OCI-M1 (cell line): ENCODE results near the gene CALCA.
"Not testable (repeated sequence)": the region's sequence is repeated elsewhere in the genome, so short reads cannot be mapped to it uniquely, and the experiment has no call there.

Source experiments
- DNase-seq: peaks from one replicate; lab custom pipeline; 2025; lab: John Stamatoyannopoulos, UW

CALCA gene, protein sequence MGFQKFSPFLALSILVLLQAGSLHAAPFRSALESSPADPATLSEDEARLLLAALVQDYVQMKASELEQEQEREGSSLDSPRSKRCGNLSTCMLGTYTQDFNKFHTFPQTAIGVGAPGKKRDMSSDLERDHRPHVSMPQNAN

DNA sequence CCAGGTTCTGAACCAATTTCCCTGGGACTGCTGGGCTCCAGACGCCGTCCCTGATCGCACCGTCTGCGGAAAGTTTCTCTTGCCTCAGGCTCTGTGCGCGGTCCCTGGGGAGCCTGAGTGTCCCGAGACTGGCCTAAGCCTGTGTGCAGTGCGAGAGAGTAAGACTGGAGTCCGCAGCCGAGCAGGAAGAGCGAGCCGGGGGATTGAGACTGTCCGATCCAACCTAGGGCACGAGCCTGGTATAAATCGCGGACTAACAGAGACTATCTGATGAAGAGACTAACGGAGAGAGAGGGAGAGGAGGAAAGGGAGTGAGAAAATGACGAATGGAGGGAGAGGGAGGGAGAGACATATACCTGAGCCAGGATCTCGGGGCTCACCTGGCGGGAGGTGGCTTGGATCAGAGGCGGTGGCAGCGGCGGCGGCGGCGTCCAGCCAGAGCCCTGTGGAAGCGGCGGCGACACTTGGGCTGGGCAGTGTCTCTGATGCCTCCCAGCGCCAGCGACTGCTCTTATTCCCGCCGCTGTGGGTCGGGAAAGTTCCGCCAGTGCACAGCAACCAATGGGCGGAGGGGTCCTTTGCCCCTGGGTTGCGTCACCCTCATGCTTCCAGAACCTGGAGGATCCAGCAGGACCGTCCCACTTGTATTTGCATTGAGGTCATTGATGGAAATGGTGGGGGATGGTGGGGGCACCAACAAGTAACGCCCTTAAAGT is at the start of gene CALCA:
TSS of gene CALCA (minus strand) at position 487 of the 716 bp plus-strand sequence. CDS start 1,159 bp downstream, outside the sequence.
- no peak for DNase-seq

DNA sequence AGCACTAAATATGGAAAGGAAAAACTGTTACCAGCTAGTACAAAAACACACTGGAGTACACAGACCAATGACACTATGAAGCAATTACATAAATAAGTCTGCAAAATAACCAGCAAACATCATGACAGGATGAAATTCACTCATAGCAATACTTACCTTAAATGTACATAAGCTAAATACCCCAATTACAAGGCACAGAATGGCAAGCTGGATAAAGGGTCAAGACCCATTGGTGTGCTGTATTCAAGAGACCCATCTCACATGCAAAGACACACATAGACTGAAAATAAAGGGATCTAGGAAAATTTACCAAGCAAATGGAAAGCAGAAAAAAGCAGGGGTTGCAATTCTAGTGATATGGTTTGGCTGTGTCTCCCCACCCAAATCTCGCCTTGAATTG is 44.0 kb upstream of the CALCA start:
- no peak for DNase-seq

- no peak for DNase-seq
Observed at GRCh38 chr11:15011776-15012345, 39.7 kb upstream of the CALCA start.

DNA sequence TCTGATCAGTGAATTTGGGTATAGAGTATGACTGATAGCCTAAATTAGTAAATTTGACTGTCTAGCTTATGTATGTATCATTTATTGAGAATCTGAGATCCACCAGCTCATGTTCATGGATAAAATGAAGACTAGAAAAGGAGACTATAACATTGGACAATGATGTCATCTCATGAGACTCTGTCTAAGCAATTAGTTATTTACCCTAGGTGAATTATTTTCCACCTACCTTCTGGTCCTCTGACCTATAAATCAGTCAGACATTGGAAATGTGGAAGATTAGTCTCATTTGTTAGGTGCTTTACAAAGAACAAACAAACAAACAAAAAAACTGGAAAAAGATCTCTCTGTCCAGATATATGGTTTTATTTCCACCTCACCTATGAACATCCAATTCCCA is 38.7 kb upstream of the CALCA start:
- DNase-seq, result no peak

GRCh38 chr11:15006139-15006759 is 34.1 kb upstream of the CALCA start:
- DNase-seq, result peak; percentile 78

GRCh38 chr11:14988133-14988532 is 16.0 kb upstream of the CALCA start:
- DNase-seq, result not testable (repeated sequence)

DNA sequence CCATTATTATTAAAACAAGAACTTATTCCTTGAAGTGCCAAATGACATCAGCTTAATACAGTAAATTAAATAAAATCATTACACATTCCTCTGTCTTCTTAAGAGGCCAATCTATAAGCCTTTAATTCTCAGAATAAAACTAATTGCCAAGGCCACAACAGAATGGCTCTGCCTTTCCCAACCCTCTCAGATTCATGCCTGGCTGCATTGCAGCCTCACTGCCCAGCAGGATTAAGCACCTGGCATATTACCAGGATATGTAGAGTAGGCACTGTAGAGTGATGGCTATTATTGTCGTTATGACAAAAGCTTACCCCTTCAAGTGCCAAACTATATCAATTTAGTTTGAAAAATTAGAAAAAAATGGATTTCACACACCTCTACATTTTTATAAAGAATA is 9.4 kb upstream of the CALCA start:
- no peak for DNase-seq

GRCh38 chr11:14980854-14981253 is 8.7 kb upstream of the CALCA start:
- DNase-seq, result no peak

DNA sequence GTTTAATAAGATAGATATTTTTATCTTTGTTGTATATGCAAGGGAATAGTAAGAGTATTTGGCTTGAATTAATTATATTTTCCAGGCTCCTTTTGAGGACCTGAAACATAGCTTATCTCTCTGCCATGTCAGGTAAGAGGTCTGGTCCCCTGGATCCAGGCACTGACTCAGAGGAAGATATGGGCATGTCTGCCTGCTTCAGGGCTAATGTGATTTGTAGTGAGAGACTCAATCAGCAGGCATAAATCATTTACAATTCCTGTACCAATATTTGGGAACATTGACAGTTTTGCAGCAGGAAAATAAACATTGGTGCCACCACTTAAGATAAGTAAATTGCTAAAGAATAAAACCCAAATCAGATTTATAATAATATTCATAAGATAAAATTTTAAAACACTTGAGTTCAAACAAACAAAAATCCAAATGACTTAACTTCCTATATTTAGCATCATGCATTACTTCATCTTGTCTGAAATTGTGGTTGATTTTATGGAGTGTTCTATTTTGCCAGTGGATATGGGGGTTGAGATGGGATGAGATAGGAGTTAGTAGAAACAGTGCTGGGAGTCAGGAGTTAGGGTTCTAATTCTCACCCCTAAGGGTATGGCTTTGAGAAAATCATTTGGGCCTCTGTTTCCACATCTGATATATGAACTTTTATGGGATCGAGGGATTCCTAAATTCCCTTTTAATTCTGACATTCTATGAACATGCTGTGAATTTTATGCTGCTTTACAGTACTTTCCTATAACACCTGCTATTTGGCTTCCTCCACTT is 5.1 kb upstream of the CALCA start:
- no peak for DNase-seq

DNA sequence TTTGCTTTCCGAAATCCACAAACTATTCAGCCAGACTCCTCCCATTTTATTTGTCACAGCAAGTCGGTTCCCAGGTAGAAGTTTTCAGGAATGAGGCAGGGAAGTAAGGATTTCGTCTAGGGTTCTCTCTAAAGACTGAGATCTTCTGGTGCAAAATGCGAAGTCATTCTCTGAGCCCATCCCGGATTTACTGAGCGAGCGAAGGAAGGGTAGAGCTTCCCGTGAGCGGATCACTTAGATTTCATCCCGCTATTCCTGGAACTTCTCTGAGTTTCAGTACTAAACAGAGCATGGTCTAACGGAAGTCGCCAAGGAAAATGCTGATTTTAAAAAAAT is 3.1 kb upstream of the CALCA start:
- DNase-seq, result no peak

- DNase-seq, result peak; percentile 78
Observed at GRCh38 chr11:14974515-14975251, 2.5 kb upstream of the CALCA start.

GRCh38 chr11:14973621-14974514 is 1.7 kb upstream of the CALCA start:
- DNase-seq, result no peak

- no peak for DNase-seq
Observed at GRCh38 chr11:14972581-14973495, 687 bp upstream of the CALCA start.

DNA sequence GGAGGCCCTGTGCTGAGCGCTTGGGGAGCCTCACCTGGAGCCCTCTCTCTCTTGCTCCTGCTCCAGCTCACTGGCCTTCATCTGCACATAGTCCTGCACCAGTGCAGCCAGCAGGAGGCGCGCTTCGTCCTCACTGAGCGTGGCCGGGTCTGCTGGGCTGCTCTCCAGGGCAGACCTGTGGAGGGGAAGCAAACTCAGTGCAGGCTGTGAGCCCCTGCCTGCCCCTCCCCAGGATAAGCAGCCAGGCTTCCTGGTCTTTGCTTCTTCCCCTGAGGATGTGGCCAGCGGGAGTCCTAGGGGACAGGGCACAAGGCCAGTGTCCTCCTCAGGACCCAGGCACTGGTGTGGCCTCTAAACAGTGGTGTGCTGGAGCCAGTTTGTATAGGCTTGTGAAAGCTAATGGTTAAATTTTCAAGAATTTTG is 2.2 kb downstream of the CALCA start:
- peak; percentile 63 for DNase-seq

DNA sequence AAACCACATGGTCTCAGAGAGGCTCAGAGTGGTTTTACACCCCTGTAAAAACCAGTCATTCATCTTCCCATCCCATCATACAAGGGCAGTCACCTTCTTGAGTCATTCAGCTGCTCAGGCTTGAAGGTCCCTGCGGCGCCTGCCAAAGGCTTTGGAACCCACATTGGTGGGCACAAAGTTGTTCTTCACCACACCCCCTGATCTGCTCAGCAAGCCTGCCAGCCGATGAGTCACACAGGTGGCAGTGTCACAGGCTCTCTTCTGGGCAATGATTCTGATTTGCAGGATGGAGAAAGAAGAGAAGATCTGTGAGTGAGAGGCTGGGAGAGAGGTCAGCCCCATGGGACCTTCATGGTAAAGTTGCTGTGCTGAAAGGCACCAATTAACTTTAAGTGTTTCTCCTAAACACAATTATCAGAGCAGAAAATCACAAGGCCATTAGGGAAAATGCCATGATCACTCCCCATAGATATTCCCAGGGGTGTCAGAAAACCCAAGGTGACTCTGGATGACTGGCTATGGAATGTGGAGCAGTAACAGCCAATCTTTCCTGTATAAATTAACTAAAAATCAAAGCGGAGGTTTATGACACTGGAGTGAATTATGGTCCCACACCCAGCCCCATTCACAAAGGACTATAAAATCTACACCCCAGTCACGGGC is 4.4 kb downstream of the CALCA start:
- no peak for DNase-seq

GRCh38 chr11:14956111-14956510 is 16.0 kb downstream of the CALCA start:
- no peak for DNase-seq

DNA sequence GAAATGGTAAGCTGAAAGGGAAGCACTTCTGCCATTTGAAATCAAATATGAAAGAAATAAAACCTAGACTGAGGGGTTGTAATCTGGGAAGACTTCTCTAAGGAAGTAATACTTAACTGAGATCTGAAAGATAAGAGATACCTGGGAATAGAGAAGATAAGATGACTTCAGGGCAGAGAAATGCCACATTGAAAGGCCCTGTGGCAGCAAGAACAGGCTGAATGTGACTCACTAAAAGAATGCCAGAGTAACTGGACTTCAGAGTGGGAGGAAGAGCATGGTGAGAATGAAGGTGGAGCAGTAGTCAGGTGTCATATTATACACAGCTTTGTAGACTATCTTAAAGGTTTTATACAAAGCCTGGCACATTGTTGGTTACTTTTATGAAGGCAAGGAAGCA is 17.6 kb downstream of the CALCA start:
- DNase-seq, result no peak

- peak; percentile 75 for DNase-seq
Observed at GRCh38 chr11:14953904-14954303, 18.2 kb downstream of the CALCA start.
